Measurements from ENCODE around the gene FGF12. TPM values are rescaled to one million over a fixed set of nuclear protein-coding genes. Genes with fewer than 3 reads are reported as not detected.

Gene FGF12
- total RNA-seq, 6 experiments from 2014 or later = 0.29 to 6.5 (median 0.76) TPM

DNA sequence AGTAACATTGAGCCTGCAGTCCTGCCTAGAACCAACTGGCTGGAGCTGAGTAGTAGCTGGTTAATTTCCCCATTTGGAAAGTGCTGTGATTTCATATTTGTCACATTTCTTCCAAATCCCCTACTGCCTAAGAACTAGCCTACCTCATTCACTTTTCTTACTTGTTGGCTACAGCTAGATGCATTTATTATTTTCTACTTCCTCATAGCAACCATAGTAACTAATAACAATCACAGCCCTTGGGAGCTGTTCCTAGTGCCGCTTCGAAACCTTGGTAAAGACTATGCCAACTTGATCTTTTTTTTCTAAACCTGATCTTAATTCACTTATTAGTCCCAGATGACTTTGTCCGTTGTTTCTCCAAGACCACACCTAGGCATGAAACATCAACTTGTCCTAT lies 240.3 kb downstream of the FGF12 start:
- peaks cover 0 to 4% of the 10 kb centered on the region in 2 donors for H3K27me3 ChIP-seq
- no peaks in the 10 kb centered on the region for H3K36me3 ChIP-seq
- WGBS (ENCODE audit: insufficient coverage, low coverage, low lambda C conversion rate, missing lambda C conversion rate) = 86% methylated on average over 3 of the region's 3 CpGs
- H3K9me3 ChIP-seq = no peaks in the 10 kb centered on the region
- no peak overlapping the region for H3K4me3 ChIP-seq
- no peak overlapping the region for H3K27ac ChIP-seq
- DNase-seq = no peak
- TF ChIP-seq, protein P1, sequence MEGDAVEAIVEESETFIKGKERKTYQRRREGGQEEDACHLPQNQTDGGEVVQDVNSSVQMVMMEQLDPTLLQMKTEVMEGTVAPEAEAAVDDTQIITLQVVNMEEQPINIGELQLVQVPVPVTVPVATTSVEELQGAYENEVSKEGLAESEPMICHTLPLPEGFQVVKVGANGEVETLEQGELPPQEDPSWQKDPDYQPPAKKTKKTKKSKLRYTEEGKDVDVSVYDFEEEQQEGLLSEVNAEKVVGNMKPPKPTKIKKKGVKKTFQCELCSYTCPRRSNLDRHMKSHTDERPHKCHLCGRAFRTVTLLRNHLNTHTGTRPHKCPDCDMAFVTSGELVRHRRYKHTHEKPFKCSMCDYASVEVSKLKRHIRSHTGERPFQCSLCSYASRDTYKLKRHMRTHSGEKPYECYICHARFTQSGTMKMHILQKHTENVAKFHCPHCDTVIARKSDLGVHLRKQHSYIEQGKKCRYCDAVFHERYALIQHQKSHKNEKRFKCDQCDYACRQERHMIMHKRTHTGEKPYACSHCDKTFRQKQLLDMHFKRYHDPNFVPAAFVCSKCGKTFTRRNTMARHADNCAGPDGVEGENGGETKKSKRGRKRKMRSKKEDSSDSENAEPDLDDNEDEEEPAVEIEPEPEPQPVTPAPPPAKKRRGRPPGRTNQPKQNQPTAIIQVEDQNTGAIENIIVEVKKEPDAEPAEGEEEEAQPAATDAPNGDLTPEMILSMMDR (IDR thresholded peaks at IDR 0.05) = no peak
- TF ChIP-seq POLR2A (IDR thresholded peaks at IDR 0.05) = no peak
- no peak for ATAC-seq
- intact Hi-C loops (cut with DNase I) = no loop called here
- no peaks in the 10 kb centered on the region for H3K4me1 ChIP-seq

DNA sequence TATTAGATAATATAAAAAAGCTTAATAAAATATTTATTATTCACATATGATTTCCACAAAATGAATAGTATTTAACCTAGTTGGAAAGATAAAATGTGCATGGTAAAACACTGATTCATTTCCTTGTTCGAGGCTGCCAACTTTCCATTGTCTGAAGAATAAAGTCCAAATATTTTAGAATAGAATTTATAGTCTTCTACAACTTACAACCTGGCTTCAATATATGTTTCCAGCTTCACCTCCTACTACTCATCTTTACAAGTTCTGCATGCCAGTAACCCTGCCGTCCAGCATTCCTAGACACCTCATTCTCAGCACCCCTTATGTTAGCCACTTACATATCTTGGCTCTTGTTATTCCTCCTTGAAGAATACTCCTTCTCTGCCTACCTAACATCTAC lies 244.5 kb downstream of the FGF12 start:
- Histone ChIP-seq H3K4me3 (no peak overlapping the region), H3K27ac (no peak overlapping the region), H3K36me3 (no peaks in the 10 kb centered on the region), H3K4me1 (no peaks in the 10 kb centered on the region), H3K9me3 (no peaks in the 10 kb centered on the region), H3K27me3 (no peaks in the 10 kb centered on the region)
- ATAC-seq = no peak
- 46% methylated on average over 2 of the region's 2 CpGs for WGBS (ENCODE audit: insufficient coverage, low coverage, low lambda C conversion rate, missing lambda C conversion rate)
- intact Hi-C loops (cut with DNase I) = no loop called here
- DNase-seq = no peak
- TF ChIP-seq, protein P1 (IDR thresholded peaks at IDR 0.05) = no peak
- no peak for TF ChIP-seq POLR2A (IDR thresholded peaks at IDR 0.05)

DNA sequence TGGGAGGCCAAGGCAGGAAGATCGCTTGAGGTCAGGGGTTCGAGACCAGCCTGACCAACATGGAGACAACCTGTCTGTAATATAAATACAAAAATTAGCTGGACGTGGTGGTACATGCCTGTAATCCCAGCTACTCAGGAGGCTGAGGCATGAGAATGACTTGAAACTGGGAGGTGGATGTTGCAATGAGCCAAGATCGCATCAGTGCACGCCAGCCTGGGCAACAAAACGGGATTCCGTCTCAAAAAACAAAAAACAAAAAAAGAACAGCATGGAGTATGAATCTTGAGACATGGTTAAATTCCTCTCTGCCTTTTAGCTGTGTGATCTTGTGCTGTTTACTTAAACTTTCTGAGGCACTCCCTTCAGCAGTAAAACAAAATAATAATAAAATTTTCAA lies 244.9 kb downstream of the FGF12 start:
- Histone ChIP-seq H3K36me3 (no peaks in the 10 kb centered on the region), H3K27me3 (no peaks in the 10 kb centered on the region), H3K9me3 (no peaks in the 10 kb centered on the region), H3K4me1 (no peaks in the 10 kb centered on the region), H3K27ac (no peak overlapping the region), H3K4me3 (no peak overlapping the region)
- intact Hi-C loops (cut with DNase I) = no loop called here
- 65% methylated on average over 7 of the region's 7 CpGs for WGBS (ENCODE audit: insufficient coverage, low coverage, low lambda C conversion rate, missing lambda C conversion rate)
- TF ChIP-seq, protein P1 (IDR thresholded peaks at IDR 0.05) = no peak
- TF ChIP-seq POLR2A (IDR thresholded peaks at IDR 0.05) = no peak
- DNase-seq = no peak
- no peak for ATAC-seq

DNA sequence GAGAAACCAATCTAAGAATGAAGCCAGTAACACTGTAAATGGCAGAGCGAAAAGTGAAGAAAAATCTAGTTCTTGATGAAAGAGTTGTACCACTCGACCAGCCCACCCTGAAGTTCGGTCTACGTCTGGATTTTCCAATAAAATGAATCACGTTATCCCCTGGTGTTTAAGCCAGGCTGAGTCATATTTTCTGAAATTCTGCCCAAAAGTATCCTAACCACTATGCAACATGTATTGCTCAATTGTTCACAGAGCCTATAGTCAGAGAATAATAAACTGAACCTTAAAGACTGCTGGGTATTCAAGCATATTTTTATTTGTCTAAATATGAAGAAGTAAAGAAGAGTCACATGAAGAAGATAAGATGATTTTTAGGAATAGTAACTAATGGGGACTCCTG lies 245.7 kb downstream of the FGF12 start:
- TF ChIP-seq, protein P1 (IDR thresholded peaks at IDR 0.05) = no peak
- Histone ChIP-seq H3K4me3 (no peak overlapping the region), H3K4me1 (no peaks in the 10 kb centered on the region), H3K27me3 (no peaks in the 10 kb centered on the region), H3K9me3 (no peaks in the 10 kb centered on the region), H3K36me3 (no peaks in the 10 kb centered on the region), H3K27ac (no peak overlapping the region)
- no peak for ATAC-seq
- DNase-seq = no peak
- WGBS (ENCODE audit: insufficient coverage, low coverage, low lambda C conversion rate, missing lambda C conversion rate) = 59% methylated on average over 5 of the region's 5 CpGs
- intact Hi-C loops (cut with DNase I) = no loop called here
